H1 (cell line): ENCODE data around the gene ANKRD29.
"Not testable (repeated sequence)": the region's sequence is repeated elsewhere in the genome, so short reads cannot be mapped to it uniquely, and the experiment has no call there.

ENCODE experiments used
- EGR1 ChIP-seq: IDR thresholded peaks from 2 replicates; pipeline ENCODE4 v1.6.1; 2011; ENCODE audit warnings: low read depth, low read length, borderline replicate concordance
- EP300 ChIP-seq, 2 experiments: IDR thresholded peaks; 1 replicate in 1 of 2; 2 replicates in 1 of 2; pipeline ENCODE4 v1.6.1; 2011 to 2012; ENCODE audit warnings: low read depth in 2 of 2, low read length in 2 of 2, mild to moderate bottlenecking in 2 of 2, borderline replicate concordance in 1 of 2, inconsistent platforms in 1 of 2, moderate library complexity in 1 of 2
- EZH2 ChIP-seq: fragments of 200-600 bp; sonication (generic); IDR thresholded peaks from 2 replicates; pipeline ENCODE4 v1.7.1; 2012; ENCODE audit warnings: low read depth, mild to moderate bottlenecking, moderate library complexity, low read length, inconsistent platforms; ENCODE audit not compliant: severe bottlenecking
- MAFK ChIP-seq: IDR thresholded peaks from 2 replicates; pipeline ENCODE4 v1.6.1; 2012; ENCODE audit warnings: low read depth, mild to moderate bottlenecking, improper control_type of control experiment, low read length
- POLR2AphosphoS5 ChIP-seq: IDR thresholded peaks from 2 replicates; pipeline ENCODE4 v1.6.1; 2011; ENCODE audit warnings: low read depth, low read length
- RBBP5 ChIP-seq: IDR thresholded peaks from 2 replicates; pipeline ENCODE4 v1.7.1; 2012; ENCODE audit warnings: low read depth, mild to moderate bottlenecking, inconsistent platforms, low read length, moderate library complexity, borderline replicate concordance
- RFX5 ChIP-seq: IDR thresholded peaks from 2 replicates; pipeline ENCODE4 v1.6.1; 2011; ENCODE audit warnings: low read depth, low read length, improper control_type of control experiment, borderline replicate concordance
- TAF1 ChIP-seq: IDR thresholded peaks from 2 replicates; pipeline ENCODE4 v1.6.1; 2011; ENCODE audit warnings: mild to moderate bottlenecking, low read depth, low read length
- TF ChIP-seq, protein P1 (sequence below), 3 experiments: IDR thresholded peaks; 1 replicate in 2 of 3; 2 replicates in 1 of 3; pipeline versions ENCODE4 v1.5.1 to v1.6.1; 2011; ENCODE audit warnings: low read length in 3 of 3, mild to moderate bottlenecking in 3 of 3, inconsistent platforms in 2 of 3, low read depth in 1 of 3, moderate library complexity in 1 of 3; ENCODE audit not compliant: insufficient read depth in 1 of 3; ENCODE audit errors: control extremely low read depth in 1 of 3

DNA sequence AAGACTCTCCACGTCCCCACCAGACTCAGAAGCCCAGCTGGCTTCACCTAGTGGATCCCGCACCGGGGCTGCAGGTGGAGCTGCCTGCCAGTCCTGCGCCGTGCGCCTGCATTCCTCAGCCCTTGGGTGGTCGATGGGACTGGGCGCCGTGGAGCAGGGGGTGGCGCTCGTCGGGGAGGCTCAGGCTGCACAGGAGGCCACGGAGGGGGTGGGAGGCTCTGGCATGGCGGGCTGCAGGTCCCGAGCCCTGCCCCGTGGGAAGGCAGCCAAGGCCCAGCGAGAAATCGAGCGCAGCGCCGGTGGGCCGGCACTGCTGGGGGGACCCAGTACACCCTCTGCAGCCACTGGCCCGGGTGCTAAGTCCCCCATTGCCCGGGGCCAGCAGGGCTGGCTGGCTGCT is 85.2 kb downstream of the ANKRD29 start:
- not testable (repeated sequence) for TF ChIP-seq TAF1; EGR1; EZH2; RFX5; MAFK; EP300 (IDR thresholded peaks at IDR 0.05; ENCODE audit: borderline replicate concordance in 1 of 2, low read depth in 2 of 2, low read length in 2 of 2); POLR2AphosphoS5; RBBP5
- TF ChIP-seq, protein P1, sequence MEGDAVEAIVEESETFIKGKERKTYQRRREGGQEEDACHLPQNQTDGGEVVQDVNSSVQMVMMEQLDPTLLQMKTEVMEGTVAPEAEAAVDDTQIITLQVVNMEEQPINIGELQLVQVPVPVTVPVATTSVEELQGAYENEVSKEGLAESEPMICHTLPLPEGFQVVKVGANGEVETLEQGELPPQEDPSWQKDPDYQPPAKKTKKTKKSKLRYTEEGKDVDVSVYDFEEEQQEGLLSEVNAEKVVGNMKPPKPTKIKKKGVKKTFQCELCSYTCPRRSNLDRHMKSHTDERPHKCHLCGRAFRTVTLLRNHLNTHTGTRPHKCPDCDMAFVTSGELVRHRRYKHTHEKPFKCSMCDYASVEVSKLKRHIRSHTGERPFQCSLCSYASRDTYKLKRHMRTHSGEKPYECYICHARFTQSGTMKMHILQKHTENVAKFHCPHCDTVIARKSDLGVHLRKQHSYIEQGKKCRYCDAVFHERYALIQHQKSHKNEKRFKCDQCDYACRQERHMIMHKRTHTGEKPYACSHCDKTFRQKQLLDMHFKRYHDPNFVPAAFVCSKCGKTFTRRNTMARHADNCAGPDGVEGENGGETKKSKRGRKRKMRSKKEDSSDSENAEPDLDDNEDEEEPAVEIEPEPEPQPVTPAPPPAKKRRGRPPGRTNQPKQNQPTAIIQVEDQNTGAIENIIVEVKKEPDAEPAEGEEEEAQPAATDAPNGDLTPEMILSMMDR (IDR thresholded peaks at IDR 0.05; ENCODE audit: control extremely low read depth in 1 of 3, insufficient read depth in 1 of 3, low read depth in 1 of 3, low read length in 3 of 3) = not testable (repeated sequence)
